GM19035 (cell line): ENCODE measurements around the gene SHE.
"Not testable (repeated sequence)": the region's sequence is repeated elsewhere in the genome, so short reads cannot be mapped to it uniquely, and the experiment has no call there.

Experiments used
- ATAC-seq: cut with Tn5 transposase; IDR thresholded peaks from one replicate; pipeline ENCODE4 v1.9.1; 2021; ENCODE audit not compliant: unreplicated experiment

The SHE gene

GRCh38 chr1:154514066-154514553 lies 11.9 kb upstream of the SHE start:
- no peak for ATAC-seq

GRCh38 chr1:154512760-154513159 lies 10.5 kb upstream of the SHE start:
- ATAC-seq: no peak

- ATAC-seq: no peak
Measured at GRCh38 chr1:154503898-154504297, 1.7 kb upstream of the SHE start.

- no peak for ATAC-seq
Measured at GRCh38 chr1:154502744-154503115, 518 bp upstream of the SHE start.

- no peak for ATAC-seq
Measured at GRCh38 chr1:154501423-154502065, 668 bp downstream of the SHE start.

GRCh38 chr1:154500533-154500932 lies 1.7 kb downstream of the SHE start:
- no peak for ATAC-seq

DNA sequence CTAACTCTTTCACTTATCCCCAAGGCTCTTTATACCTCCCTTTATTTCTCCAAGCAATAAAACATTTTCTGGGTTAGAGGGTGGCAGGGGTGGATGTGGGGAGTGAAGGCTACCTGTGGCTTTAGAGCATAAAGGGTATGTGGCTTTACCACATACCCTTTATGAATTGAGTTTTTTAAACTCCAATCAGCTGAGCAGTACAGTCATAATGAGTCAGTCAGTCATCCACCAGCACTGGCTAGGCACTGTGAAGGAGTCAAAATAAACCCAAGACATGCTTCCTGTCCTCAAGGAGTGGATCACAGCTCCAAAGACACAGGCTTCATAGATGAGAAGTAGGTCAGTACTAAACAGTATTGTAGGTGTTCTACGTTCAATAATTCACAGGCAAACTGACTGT lies 2.8 kb downstream of the SHE start:
- ATAC-seq: no peak

GRCh38 chr1:154497026-154497806 lies 5.0 kb downstream of the SHE start:
- no peak for ATAC-seq

GRCh38 chr1:154496383-154496782 lies 5.8 kb downstream of the SHE start:
- no peak for ATAC-seq

DNA sequence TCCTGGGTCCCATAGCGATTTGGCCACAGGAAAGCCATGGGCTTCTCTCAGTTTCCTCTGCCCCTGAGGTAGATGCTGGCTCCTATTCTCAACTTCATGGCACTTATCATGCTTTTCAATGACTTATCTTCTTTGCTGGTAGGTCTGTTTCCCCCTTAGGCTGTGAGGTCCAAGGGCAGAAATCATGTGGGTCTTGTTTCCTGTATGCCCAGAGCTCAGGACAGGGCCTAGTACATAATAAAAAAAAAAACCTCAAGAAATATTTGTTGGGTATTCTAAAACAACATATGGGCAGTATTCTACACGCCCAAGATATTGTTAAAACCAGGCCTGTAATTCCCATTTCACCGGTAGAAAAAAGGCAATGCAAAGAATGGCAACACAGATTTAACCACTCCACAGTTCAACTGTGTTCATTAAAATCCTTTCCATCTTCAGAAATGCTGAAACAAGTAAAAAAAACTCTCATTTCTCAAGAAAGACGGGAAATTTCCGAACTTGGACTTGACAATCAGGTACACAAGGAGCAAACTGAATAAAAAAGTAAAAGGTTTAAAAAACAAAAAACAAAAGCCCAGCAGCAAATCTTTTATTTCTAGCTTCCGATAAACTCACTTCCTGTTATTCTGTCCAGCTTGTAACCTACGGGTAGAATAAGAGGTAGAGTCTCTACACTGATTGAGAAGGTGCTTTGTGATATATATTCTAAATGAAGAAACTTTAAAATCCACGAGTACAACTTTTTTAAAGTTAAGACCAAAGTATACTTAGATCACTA lies 6.5 kb downstream of the SHE start:
- ATAC-seq: no peak

DNA sequence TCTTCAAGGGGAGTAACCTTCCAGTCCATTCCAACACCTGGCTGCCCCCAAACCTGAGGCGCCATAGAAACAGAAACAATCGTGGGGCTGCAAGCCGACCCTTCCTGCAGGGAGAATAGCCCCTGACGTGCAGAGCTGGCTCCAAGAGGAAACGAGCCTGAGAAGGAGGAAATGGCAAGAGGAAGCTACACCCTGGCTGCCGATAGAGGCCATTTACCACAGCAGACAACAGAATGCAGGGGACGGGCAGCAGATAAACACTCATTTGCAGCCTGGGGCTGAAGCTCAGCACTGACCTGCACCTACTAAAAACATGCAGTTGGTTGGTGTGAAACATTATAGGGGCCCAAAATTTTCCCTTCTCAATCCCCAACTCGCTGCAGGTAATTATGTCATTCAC lies 8.9 kb downstream of the SHE start:
- no peak for ATAC-seq

- no peak for ATAC-seq
Measured at GRCh38 chr1:154492115-154492514, 10.1 kb downstream of the SHE start.

- ATAC-seq: no peak
Measured at GRCh38 chr1:154490317-154490716, 11.9 kb downstream of the SHE start.

DNA sequence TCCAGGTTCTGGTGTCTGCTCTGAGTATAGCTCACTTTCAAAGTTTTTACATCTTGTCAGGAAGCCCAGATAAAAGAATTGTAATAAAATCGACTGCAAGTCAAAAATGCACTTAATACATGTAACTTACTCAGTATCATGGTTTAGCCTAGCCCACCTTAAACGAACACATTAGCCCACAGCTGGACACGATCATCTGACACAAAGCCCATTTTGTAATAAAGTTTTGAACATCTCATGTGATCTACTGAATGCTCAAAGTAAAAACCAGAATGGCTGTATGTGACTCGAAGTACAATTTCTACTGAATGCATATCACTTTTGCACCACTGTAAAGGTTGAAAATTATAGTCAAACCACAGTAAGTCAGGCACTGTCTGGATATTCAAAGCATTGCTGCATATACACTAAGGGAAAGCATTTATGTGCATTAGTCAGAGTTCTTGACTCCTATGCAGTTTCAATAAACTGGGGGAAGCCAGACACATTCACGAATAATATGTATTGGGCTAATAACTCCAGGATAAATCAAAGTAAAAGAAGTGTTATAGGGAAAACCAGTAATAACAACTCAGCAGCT lies 12.4 kb downstream of the SHE start:
- ATAC-seq: no peak

DNA sequence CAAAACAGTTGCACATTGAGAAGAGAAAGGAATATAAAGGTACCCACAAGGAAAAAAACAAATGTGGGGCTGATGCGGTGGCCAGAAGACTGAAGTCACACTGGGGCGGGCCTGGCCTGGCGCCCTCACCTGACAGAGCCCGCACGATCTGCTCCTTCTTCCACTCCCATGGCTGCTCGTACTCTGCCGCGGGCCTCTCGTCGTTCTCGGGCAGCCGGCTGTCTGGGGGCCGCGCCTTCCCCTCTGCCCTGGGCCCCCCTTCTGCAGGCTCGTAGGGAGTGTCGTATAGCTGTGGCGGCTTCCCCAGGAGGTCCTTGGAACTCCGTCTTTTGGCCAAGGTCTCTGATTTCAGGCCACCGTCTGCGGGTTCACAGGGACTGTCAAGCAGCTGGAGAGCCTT lies 13.3 kb downstream of the SHE start:
- no peak for ATAC-seq

DNA sequence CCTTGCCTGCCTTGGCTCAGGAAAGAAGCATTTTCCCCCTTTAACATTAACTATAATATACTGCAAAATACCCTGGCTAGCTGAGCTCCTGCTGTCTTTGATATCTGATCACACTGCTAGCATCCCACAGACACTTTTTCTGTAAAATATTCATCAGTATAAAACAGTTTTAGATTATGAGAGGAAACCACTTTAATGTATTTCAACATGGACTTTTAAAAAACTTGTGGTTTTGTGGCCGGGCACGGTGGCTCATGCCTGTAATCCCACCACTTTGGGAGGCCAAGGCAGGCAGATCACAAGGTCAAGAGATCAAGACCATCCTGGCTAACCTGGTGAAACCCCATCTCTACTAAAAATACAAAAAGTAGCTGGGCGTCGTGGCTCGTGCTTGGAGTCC lies 15.5 kb downstream of the SHE start:
- ATAC-seq: not testable (repeated sequence)

GRCh38 chr1:154485910-154486496 lies 16.2 kb downstream of the SHE start:
- ATAC-seq: no peak

DNA sequence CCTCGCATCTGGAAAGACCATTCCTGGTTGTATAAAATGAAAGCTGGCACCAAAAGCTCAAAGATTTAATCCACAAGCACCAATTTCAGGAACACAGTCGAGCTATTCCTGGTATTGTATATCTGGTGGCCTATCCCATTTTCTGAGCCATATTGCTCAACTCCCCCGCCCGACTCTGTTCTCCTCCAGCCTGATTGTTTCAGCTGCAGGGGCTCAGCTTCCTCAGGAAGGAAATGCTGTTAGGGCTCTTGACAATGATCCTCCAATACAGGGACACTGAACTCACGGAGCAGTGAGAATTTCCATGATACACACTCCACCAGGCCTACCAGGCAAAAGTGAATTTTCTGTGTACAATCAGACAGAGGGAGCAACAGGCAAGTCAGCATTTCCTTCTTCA lies 17.1 kb downstream of the SHE start:
- ATAC-seq: no peak

GRCh38 chr1:154483941-154484803 lies 18.0 kb downstream of the SHE start:
- no peak for ATAC-seq

GRCh38 chr1:154481053-154481452 lies 21.2 kb downstream of the SHE start:
- ATAC-seq: no peak
